ENCODE measurements around the gene CGB5. TPM values are rescaled to one million over a fixed set of nuclear protein-coding genes. Genes with fewer than 3 reads are reported as not detected.
A peak's percentile ranks its signal among the peaks of the same experiment; 100 is the strongest.
"Not testable (repeated sequence)": the region's sequence is repeated elsewhere in the genome, so short reads cannot be mapped to it uniquely, and the experiment has no call there.

The CGB5 gene
- total RNA-seq, 1 donor from 2014 or later = not detected

DNA sequence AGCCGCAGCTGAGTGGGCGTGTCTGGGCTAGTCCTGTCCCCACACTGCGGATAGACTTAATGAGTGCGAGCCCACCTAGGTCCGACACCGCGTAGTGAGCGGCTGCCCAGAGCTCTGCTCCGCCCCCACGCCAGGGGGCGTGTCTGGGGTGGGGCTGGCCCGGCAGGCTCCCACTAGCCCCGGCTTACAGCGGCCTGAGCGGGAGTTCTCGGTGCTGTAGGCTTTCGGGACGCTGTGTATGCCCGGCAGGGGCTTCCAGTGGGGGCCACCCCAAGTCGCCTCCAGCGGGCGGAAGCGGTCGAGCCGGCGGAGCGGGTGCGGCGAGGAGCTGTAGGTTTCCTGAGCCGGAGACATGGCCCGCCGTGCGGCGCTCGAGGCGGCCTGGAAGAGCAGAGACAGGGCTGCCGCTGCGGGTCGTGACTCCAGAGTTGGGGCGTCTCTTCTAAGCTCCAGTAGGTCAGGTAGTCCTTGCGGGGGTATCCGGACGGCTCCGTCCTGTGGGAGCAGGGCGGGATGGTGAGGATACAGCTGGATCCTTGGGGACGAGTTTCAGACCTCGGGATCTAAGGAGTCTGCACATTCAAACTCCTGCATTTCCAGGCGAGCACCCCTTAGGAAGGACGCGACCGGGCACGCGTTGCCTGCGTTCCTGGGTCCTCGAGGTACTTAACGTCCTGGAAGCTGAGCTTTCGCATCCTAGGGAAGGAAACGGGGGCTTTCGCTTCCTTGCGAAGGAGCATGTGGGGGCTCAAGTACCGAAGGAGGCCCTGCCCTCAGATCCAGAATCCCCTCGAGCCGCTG, 12.7 kb downstream of the CGB5 start:
- Mint-ChIP-seq H3K36me3 (ENCODE audit: low read depth) (no peaks in the 10 kb centered on the region), H3K9me3 (no peaks in the 10 kb centered on the region), H3K27ac (no peak overlapping the region), H3K4me1 (peaks cover 24% of the 10 kb centered on the region), H3K4me3 (peak overlapping the region; percentile 79), H3K27me3 (peaks cover 33% of the 10 kb centered on the region)
- TF ChIP-seq, protein P1, sequence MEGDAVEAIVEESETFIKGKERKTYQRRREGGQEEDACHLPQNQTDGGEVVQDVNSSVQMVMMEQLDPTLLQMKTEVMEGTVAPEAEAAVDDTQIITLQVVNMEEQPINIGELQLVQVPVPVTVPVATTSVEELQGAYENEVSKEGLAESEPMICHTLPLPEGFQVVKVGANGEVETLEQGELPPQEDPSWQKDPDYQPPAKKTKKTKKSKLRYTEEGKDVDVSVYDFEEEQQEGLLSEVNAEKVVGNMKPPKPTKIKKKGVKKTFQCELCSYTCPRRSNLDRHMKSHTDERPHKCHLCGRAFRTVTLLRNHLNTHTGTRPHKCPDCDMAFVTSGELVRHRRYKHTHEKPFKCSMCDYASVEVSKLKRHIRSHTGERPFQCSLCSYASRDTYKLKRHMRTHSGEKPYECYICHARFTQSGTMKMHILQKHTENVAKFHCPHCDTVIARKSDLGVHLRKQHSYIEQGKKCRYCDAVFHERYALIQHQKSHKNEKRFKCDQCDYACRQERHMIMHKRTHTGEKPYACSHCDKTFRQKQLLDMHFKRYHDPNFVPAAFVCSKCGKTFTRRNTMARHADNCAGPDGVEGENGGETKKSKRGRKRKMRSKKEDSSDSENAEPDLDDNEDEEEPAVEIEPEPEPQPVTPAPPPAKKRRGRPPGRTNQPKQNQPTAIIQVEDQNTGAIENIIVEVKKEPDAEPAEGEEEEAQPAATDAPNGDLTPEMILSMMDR (IDR thresholded peaks at IDR 0.05) = no peak
- ChIA-PET POLR2A (interaction anchor here (0.5 to 1.0 kb wide), 3 partner anchors 62 to 171 kb away, joined by 3 to 6 read pairs (median 3); partner anchors contain the start of gene RUVBL2), CTCF (interaction anchor here (1.0 to 1.3 kb wide), 2 partner anchors 48 to 152 kb away, joined by 3 read pairs; no protein-coding TSS in a partner anchor)
- ATAC-seq (ENCODE audit: low read depth) = peak; percentile 83
- intact Hi-C loops (cut with micrococcal nuclease) = loop anchor here (5.0 kb wide), 1 partner anchor 39 kb away; the partner anchor contains the start of gene LHB
- peak; percentile 72 for DNase-seq

DNA sequence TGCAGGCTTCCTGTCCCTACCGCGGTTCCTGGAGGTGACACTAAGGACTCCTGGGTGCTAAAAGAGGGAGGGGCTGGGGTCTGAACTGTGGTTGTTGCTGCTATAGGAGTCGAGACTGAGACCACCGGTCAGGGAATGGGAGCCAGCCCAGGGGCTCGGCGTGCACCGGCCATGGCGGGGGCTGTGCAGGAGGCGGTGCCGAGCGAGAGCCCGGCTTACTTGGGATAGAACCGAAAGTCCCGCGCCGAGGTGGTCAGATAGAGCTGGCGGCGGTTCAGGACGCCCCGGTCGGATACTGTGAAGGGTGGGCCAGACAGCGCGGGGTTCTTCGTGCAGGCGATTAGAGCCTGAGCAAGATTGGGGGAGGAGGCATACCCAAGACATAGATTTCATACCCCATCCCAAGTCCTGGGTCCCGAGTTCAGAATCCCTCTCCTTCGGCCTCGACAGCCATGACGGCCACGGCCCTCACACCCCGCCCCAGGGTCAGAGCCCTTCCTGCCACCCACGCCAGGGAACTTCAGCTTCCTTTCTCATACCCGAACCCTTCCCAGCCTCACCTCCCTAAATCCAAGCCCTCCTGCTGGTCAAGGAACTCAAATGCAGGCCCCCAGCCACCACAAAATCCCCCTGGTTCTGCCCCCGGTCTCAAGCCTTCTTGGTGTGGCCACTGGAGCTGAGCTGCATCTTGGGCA, 13.4 kb downstream of the CGB5 start:
- intact Hi-C loops (cut with micrococcal nuclease) = loop anchor here (5.0 kb wide), 1 partner anchor 40 kb away; the partner anchor contains the start of gene LHB
- DNase-seq = peak; percentile 27
- not testable (repeated sequence) for H3K36me3 Mint-ChIP-seq (ENCODE audit: low read depth); H3K27ac Mint-ChIP-seq; ATAC-seq (ENCODE audit: low read depth); H3K9me3 Mint-ChIP-seq
- ChIA-PET CTCF (interaction anchor here (0.9 to 1.3 kb wide), 4 partner anchors 12 to 151 kb away, joined by 3 to 5 read pairs (median 3); partner anchors contain the start of genes GYS1 and RUVBL2), POLR2A (interaction anchor here (0.6 to 1.0 kb wide), 2 partner anchors 63 to 434 kb away, joined by 3 to 7 read pairs; partner anchors contain the start of gene RUVBL2)
- H3K27me3 Mint-ChIP-seq = peaks cover 33% of the 10 kb centered on the region
- peaks cover 24% of the 10 kb centered on the region for H3K4me1 Mint-ChIP-seq
- H3K4me3 Mint-ChIP-seq = peak overlapping the region; percentile 79

DNA sequence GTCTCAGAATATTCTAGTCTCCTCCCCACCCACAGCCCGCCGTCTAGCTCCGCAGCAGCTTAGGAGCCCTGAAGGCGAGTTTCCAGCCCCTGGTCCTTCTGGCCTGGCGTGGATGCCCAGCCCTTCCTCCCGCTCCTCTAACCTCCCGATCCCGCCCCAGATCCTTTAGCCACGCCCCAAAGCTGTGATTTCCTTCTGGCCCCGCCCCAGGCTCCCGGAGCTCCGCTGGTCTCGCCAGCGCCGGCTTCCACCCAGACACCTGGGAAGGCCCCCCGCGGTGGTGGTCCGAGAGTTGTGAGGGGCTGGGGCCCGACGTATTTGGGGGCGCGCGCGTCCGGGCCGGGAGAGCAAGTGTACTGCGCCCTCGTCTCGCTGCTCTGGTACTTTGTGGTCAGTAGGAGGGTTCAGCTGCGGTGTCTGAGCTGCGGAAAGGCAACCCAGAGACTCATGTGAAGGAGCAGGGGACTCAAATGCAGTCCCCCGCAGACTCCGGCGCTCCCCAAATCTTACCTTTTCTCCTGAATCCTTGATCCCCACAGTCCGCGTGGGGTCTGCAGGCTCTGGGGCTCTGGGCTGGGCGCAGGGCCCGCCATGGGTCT, 14.1 kb downstream of the CGB5 start, which contains the start of gene CGB7:
TSS of gene CGB7 (minus strand) at position 114 of the 599 bp plus-strand sequence. CDS start 2,374 bp downstream, outside the sequence.
- no peak within 1 kb of the TSS for H3K27ac Mint-ChIP-seq
- H3K9me3 Mint-ChIP-seq = no peaks in the 10 kb centered on the region
- H3K27me3 Mint-ChIP-seq = peaks cover 33% of the 10 kb centered on the region
- H3K36me3 Mint-ChIP-seq (ENCODE audit: low read depth) = no peaks in the 10 kb centered on the region
- DNase-seq (peak; percentile 37), ATAC-seq (ENCODE audit: low read depth) (no peak)
- intact Hi-C loops (cut with micrococcal nuclease) = loop anchor here (5.0 kb wide), 1 partner anchor 40 kb away; the partner anchor contains the start of gene LHB
- ChIA-PET CTCF (interaction anchor here (0.9 to 1.2 kb wide), 2 partner anchors 12 to 64 kb away, joined by 3 to 5 read pairs; partner anchors contain the start of genes GYS1 and RUVBL2), POLR2A (interaction anchor here (0.6 kb wide), 1 partner anchor 434 kb away, joined by 7 read pairs; no protein-coding TSS in a partner anchor)
- peak within 1 kb of the TSS; percentile 79 for H3K4me3 Mint-ChIP-seq
- peaks cover 24% of the 10 kb centered on the region for H3K4me1 Mint-ChIP-seq
- TF ChIP-seq, protein P1 (IDR thresholded peaks at IDR 0.05) = no peak

DNA sequence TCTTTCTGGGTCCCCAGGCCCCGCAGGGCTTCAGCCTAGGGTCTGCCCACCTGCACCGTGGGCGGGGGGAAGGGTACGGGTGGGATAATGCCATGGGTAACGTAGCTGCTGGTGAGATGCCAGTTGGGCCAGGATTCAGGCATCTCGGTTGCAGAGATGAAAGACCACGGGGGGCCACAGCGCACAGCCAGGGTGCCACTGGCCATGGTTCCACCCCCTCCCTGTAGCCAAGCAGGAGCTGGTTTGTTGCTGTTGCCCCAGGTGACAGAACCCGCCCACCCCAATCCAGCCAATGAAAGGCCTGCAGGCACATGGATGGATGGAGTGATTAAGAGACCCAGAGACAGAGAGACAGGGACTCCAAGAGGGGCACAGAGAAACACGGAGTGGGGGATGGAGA, 14.9 kb downstream of the CGB5 start:
- ChIA-PET POLR2A (no interaction called here), CTCF (no interaction called here)
- no peaks in the 10 kb centered on the region for H3K9me3 Mint-ChIP-seq
- H3K36me3 Mint-ChIP-seq (ENCODE audit: low read depth) = no peaks in the 10 kb centered on the region
- peaks cover 35% of the 10 kb centered on the region for H3K27me3 Mint-ChIP-seq
- H3K27ac Mint-ChIP-seq = no peak overlapping the region
- ATAC-seq (ENCODE audit: low read depth) (no peak), DNase-seq (no peak)
- intact Hi-C loops (cut with micrococcal nuclease) = loop anchor here (5.0 kb wide), 1 partner anchor 41 kb away; the partner anchor contains the start of gene LHB
- H3K4me3 Mint-ChIP-seq = no peak overlapping the region
- TF ChIP-seq, protein P1 (IDR thresholded peaks at IDR 0.05) = no peak
- peaks cover 24% of the 10 kb centered on the region for H3K4me1 Mint-ChIP-seq

DNA sequence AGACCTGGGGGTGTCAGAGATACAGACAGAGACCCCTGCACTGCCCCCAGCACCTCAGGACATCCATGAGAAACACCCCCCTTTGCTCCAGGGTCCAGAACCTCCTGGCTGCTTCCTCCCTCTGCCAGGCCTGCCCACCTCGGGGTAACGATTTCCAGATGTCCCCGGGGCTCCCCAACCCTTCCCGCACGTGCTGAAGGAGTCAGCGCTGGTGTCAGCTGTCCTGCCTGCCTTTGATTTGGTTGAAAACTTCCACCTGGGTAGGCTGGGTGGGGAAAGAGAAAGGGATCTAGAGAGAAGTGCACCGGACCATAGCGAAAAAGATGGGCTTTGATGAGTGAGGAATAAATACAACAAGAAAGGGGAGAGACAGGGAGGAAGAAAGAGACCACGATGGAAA, 15.4 kb downstream of the CGB5 start:
- H3K9me3 Mint-ChIP-seq = no peaks in the 10 kb centered on the region
- ATAC-seq (ENCODE audit: low read depth) = no peak
- ChIA-PET CTCF (no interaction called here), POLR2A (no interaction called here)
- DNase-seq = no peak
- peaks cover 33% of the 10 kb centered on the region for H3K27me3 Mint-ChIP-seq
- no peak overlapping the region for H3K27ac Mint-ChIP-seq
- H3K4me1 Mint-ChIP-seq = peaks cover 24% of the 10 kb centered on the region
- TF ChIP-seq, protein P1 (IDR thresholded peaks at IDR 0.05) = no peak
- intact Hi-C loops (cut with micrococcal nuclease) = loop anchor here (5.0 kb wide), 1 partner anchor 42 kb away; the partner anchor contains the start of gene LHB
- no peak overlapping the region for H3K4me3 Mint-ChIP-seq
- H3K36me3 Mint-ChIP-seq (ENCODE audit: low read depth) = no peaks in the 10 kb centered on the region

Data from activated B cell treated with CpG ODN at 0.5 μM for 24 hours (primary cell).